ENCODE results near the gene CUL2.

GRCh38 chr10:35012781-35013180, 77.4 kb downstream of the CUL2 start:
- TF ChIP-seq CTCF (IDR thresholded peaks at IDR 0.05) = no peak
- TF ChIP-seq EZH2 (IDR thresholded peaks at IDR 0.05; ENCODE audit: borderline replicate concordance, insufficient read depth, low read depth, low read length, poor library complexity, severe bottlenecking) = no peak

Measured in B cell (primary cell).